ENCODE measurements around the gene PRR9.

Gene PRR9

DNA sequence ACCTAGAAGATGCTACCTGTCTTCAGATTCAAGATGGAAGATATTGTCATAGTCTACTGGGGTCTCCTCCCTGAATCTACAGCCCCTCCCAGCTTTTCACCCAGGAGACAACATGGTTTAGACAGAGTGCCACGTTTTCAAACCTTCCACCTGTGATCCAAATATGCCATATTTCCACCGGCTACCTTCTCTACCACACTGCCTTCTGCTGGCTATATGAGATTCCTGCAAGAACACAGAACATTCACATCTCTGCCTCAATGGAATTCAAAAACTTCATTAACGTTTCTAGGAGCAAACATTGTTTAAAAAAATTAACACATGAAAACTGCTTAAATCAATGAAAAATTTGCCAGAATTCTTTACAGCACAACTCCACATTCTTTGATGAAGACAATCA lies 27.0 kb upstream of the PRR9 start:
- Mint-ChIP-seq H3K36me3 (ENCODE audit: low read depth) (no peaks in the 10 kb centered on the region), H3K27me3 (ENCODE audit: low read depth) (peaks cover 4% of the 10 kb centered on the region), H3K4me1 (no peaks in the 10 kb centered on the region), H3K4me3 (no peak overlapping the region), H3K27ac (no peak overlapping the region), H3K9me3 (peaks cover 10% of the 10 kb centered on the region)
- TF ChIP-seq, protein P1, sequence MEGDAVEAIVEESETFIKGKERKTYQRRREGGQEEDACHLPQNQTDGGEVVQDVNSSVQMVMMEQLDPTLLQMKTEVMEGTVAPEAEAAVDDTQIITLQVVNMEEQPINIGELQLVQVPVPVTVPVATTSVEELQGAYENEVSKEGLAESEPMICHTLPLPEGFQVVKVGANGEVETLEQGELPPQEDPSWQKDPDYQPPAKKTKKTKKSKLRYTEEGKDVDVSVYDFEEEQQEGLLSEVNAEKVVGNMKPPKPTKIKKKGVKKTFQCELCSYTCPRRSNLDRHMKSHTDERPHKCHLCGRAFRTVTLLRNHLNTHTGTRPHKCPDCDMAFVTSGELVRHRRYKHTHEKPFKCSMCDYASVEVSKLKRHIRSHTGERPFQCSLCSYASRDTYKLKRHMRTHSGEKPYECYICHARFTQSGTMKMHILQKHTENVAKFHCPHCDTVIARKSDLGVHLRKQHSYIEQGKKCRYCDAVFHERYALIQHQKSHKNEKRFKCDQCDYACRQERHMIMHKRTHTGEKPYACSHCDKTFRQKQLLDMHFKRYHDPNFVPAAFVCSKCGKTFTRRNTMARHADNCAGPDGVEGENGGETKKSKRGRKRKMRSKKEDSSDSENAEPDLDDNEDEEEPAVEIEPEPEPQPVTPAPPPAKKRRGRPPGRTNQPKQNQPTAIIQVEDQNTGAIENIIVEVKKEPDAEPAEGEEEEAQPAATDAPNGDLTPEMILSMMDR (IDR thresholded peaks at IDR 0.05; ENCODE audit: unreplicated experiment in 3 of 3): peak in 1 of 3 experiments; percentile 34

DNA sequence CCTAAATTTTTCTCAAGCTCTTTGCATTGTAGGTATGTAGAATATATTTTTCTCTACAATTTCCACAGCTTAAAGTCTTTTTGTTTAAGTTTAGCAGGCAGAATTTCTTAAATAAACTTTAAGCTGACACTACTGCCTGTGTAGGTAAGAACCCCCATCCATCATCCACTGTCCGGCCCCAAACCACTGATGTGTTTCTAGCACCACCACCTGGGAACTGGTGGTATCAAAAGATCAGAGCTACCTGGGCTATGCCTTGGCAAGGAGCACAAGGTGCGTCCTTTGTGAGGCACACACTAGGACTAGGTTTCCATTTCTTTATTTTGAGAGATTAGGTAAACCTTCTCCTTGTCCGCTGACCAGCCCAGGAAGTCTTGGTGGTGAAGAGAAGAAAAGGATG lies 24.7 kb upstream of the PRR9 start:
- TF ChIP-seq, protein P1 (IDR thresholded peaks at IDR 0.05; ENCODE audit: unreplicated experiment in 3 of 3): peak; percentile 17 to 48 (median 33)
- Mint-ChIP-seq H3K4me1 (no peaks in the 10 kb centered on the region), H3K36me3 (ENCODE audit: low read depth) (no peaks in the 10 kb centered on the region), H3K4me3 (no peak overlapping the region), H3K9me3 (no peaks in the 10 kb centered on the region), H3K27me3 (ENCODE audit: low read depth) (peaks cover 9% of the 10 kb centered on the region), H3K27ac (no peak overlapping the region)

- no peak overlapping the region for H3K27ac Mint-ChIP-seq
- peaks cover 12% of the 10 kb centered on the region for H3K27me3 Mint-ChIP-seq (ENCODE audit: low read depth)
- H3K4me3 Mint-ChIP-seq: no peak overlapping the region
- no peaks in the 10 kb centered on the region for H3K9me3 Mint-ChIP-seq
- H3K36me3 Mint-ChIP-seq (ENCODE audit: low read depth): no peaks in the 10 kb centered on the region
- no peaks in the 10 kb centered on the region for H3K4me1 Mint-ChIP-seq
- TF ChIP-seq, protein P1 (IDR thresholded peaks at IDR 0.05; ENCODE audit: unreplicated experiment in 3 of 3): no peak
Observed at GRCh38 chr1:153194331-153195050, 22.9 kb upstream of the PRR9 start.

DNA sequence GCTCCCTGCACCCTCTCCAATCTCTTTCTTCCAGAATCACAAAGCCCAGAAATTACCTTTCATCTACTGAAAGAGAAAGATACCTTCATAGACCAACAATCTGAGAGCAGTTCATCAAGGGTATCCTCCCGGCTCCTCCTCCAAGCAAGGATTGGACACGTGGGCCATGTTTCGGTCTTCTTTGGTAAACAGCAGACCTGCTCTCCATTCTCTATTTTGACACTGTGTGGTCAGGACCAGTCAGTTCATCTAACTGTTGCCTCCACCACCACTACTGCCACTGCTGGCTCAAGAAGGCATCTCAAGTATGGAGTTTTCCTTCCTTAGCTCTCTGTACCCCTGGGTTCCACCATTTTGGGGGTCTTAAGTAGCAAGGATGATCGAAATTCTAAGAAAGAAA lies 22.2 kb upstream of the PRR9 start:
- TF ChIP-seq, protein P1 (IDR thresholded peaks at IDR 0.05; ENCODE audit: unreplicated experiment in 3 of 3): no peak
- Mint-ChIP-seq H3K27ac (no peak overlapping the region), H3K4me1 (no peaks in the 10 kb centered on the region), H3K36me3 (ENCODE audit: low read depth) (no peaks in the 10 kb centered on the region), H3K4me3 (no peak overlapping the region), H3K9me3 (no peaks in the 10 kb centered on the region), H3K27me3 (ENCODE audit: low read depth) (peaks cover 12% of the 10 kb centered on the region)

GRCh38 chr1:153202006-153202405 lies 15.4 kb upstream of the PRR9 start:
- Mint-ChIP-seq H3K4me1 (no peaks in the 10 kb centered on the region), H3K36me3 (ENCODE audit: low read depth) (no peaks in the 10 kb centered on the region), H3K27me3 (ENCODE audit: low read depth) (peaks cover 17% of the 10 kb centered on the region), H3K27ac (no peak overlapping the region), H3K4me3 (no peak overlapping the region), H3K9me3 (no peaks in the 10 kb centered on the region)
- TF ChIP-seq, protein P1 (IDR thresholded peaks at IDR 0.05; ENCODE audit: unreplicated experiment in 3 of 3): no peak

DNA sequence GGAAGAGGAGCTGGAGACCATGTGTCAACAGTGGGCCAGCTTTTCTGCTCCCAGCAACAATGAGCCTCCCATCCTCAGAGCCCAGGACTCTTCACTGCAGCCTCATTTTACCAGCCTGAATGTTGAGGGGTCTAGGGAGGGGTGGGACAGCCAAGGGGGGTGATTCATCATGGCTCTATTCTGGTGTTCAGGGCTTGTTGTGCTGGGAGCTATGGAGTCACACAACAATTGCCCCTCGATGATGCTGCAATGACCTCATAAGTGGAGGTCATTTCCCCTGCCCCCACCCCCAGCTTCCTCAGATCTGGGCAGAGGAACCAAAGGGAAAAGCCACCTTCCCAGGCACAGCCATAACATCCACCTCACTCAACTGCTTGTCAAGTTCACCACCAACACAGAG lies 14.3 kb upstream of the PRR9 start, which contains the start of gene LELP1:
LELP1 (plus strand) TSS at position 301 of the 400 bp plus-strand sequence. CDS start 1,278 bp downstream, outside the sequence.
- TF ChIP-seq, protein P1 (IDR thresholded peaks at IDR 0.05; ENCODE audit: unreplicated experiment in 3 of 3): no peak
- no peak within 1 kb of the TSS for H3K27ac Mint-ChIP-seq
- no peak within 1 kb of the TSS for H3K4me3 Mint-ChIP-seq
- no peaks in the 10 kb centered on the region for H3K9me3 Mint-ChIP-seq
- no peaks in the 10 kb centered on the region for H3K4me1 Mint-ChIP-seq
- H3K36me3 Mint-ChIP-seq (ENCODE audit: low read depth): no peaks in the 10 kb centered on the region
- H3K27me3 Mint-ChIP-seq (ENCODE audit: low read depth): peaks cover 16% of the 10 kb centered on the region
